Measurements from ENCODE around the gene COG5. TPM values are rescaled to one million over a fixed set of nuclear protein-coding genes. Genes with fewer than 3 reads are reported as not detected.

Gene COG5
- total RNA-seq, 1 donor from 2014 or later = 69.9 TPM

DNA sequence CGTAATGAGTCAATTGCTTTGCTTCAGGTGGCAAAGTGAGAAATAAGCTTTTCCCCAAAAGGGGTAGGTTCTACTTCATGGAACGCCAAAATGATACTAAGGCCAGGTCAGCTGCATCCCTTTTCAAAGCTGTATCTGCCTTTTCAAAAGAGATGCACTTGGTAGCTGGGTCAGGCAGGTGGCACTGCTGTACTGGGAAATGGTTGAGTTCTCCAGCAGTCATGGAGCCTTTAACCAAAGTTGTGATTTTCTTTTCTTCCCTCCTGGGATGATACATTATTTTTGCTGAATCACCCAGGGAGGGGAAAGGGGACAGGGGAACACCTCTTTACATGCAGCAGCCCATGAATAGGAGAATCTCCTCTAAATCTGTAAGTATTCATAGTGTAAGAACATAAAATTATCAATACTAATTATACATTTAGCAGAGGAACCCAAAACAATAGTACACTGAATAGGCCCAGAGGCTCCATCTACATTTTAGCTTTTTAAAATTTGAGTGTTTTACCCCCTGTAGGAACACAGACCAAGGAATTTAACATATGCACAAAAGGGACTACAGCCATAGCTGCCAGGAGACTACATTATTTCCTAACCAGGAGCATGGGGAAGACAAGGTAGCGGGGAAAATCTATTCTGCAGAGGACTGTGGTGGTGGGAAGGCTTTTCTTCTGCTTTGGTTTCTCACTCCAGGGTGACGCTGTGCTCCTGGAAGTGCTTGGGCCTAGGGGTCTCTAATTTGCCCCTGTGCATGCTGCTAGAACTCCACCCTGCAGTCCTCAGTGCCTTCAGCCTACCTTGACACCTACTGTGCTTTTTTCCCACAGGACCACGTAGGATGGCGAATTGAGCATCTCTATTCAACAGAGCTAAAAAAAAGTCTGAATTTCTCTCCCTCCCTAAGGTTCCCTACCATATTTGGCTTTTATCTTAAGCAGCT, 100.3 kb downstream of the COG5 start:
- peak; percentile 78 for DNase-seq (ENCODE audit: low read depth)

DNA sequence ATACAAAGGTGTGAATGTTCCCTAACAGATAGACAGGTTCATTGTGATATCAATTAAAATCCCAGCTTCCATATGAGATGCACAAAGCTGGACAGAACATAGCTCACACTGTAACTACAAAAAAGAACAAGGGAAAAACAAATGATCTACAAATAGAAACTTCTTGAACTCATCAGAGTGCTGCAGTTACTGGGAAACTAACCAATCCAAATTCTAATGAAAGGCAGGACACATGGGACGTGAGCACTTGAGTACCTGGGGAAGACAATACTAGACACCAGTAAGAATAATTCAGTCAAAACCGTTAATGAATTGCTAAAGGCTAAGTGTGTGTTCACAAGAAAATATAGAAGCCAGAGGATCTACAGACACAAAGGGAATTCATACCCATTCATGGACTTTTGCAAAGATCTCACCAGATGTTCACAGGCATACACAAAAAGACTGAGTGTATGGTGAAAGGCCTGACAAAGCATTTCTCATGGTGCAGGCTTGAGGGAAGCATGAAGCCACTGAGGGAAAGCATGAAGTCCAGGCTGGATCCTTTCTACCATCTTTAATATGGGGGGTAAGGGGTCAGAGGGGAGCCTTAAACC, 101.7 kb downstream of the COG5 start:
- no peak for DNase-seq (ENCODE audit: low read depth)

DNA sequence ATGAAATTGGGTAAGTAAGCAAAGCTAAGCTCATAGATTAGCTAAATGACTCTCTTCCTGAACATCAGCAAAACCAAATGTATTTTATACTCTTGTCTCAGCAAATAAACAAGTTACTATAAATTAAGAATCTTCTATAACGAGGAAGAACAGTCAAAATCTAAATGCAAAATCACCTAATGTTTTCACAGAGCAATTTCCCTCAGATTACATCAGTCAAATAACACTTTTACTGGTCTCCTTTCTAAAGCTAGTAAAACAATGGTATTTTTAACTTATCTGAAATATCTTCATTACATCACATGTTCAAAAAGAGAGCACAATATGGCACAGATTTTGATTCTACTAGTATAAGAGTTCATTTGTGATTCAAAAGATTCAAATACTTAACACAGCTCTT, 110.3 kb downstream of the COG5 start:
- no peak for DNase-seq (ENCODE audit: low read depth)

DNA sequence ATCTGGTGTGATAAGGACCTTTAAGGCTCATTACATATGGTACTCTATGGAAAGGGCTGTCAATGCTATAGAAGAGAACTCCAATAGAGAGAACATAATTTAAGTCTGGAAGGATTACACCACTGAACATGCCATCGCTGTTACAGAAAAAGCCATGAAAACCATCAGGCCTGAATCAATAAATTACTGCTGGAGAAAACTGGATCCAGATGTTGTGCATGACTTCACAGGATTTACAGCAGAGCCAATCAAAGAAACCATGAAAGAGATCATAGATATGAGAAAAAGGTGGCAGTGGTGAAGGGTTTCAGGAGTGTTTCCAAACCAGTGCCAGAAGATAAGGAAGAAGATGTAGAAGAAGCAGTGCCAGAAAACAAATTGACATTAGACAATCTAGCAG, 112.8 kb downstream of the COG5 start:
- no peak for DNase-seq (ENCODE audit: low read depth)

DNA sequence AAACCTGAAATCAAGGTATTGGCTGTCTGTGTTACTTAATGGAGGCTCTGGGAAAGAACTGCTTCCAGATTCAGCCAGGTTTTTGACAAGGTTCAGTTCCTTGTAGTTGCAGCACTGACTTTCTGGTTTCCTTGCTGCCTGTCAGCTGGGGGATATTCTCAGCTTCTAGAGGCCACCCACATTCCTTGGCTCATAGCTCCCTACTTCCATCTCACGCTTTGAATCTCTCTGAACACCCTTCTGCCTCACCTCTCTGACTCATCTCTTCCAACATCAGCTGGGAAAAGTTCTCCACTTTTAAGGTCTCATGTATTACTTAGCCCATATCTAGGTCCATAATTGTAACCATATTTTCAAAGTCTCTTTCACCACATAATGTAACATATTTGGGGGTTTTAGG, 116.7 kb downstream of the COG5 start:
- DNase-seq (ENCODE audit: low read depth) = peak; percentile 14

DNA sequence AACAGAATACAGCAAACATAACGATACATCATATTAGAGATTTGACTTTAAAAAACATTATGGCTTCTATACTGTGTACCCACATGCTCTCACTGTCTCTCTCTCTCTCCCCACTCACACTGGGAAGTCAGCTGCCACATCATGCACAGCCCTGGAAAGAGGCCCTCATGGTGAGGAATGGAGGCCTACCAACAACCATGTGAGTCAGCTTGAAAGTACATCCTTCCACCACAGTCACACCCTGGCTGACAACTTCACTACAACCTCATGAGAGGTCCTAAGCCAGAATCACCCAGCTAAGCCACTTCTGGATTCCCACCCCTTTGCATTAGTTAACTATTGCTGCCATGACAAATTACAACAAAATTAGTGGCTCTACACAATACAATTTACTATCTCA, 117.2 kb downstream of the COG5 start:
- peak; percentile 32 for DNase-seq (ENCODE audit: low read depth)

DNA sequence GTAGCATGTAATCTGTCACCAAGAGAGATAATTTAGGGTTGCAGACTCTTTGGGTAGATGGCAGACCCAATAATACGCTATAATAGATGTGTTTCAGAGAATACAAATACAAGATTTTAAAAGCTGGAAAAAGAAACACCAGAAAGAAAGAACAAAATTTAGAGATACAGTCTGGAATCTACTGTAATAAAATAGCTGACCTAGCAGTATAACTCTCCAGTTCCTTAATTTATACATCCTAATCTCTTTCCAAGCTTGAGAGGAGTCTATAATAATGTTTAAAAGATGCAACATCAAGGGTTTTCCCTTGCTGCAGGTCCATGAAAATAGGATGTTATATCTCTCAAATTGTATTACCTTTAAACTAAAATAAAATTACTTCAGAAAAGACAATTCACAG, 121.0 kb downstream of the COG5 start:
- DNase-seq (ENCODE audit: low read depth) = no peak

DNA sequence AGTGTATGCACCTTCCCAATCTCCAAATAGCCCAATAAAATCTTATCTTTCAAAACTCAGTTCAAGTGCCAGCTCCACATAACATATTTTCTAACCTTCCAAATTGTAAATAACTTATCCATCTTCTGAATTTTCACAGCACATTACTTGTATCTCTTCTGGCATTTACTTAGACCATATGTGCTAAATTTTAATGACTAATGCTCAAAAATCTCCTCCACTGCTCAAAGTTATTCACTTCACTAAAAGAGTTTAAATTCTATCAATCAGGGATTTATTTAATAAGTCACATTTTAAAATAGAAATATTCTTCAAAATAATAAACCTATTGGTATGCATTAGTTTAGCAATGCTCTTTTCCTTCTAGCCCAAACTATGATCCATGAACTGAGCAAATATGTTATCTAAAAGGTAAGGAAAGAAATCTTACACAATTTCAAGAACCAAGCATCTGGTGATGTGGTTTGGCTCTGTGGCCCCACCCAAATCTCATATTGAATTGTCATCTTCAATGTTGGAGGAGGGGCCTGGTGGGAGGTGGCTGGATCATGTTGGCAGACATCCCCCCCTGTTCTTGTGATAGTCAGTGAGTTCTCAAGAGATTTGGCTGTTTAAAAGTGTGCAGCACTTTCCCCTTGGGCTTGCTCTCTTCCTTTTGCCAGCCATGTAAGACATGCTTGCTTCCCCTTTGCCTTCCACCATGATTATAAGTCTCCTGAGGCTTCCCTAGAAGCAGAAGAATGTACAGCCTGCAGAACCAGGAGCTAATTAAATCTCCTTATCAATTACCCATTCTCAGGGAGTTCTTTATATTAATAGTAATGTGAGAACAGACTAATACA, 121.9 kb downstream of the COG5 start:
- peak; percentile 15 for DNase-seq (ENCODE audit: low read depth)

DNA sequence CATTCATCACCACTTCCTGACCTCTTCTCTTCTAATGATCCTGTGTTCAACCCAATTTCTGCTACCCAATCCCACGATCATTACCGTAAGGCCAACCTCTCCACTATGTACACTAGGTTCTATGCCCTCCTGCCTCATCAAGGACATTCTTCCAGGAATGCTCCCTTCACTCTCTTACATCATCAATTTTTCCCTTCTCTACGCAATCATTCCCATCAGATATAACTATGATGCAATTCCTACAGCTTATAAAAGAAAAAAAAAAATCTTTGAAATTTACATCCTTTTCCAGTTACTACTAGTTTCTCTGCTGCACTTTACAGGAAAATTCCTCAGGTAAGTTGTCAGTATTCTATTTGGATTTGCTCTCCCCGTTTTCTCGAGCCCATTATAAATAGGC, 124.7 kb downstream of the COG5 start:
- no peak for DNase-seq (ENCODE audit: low read depth)

DNA sequence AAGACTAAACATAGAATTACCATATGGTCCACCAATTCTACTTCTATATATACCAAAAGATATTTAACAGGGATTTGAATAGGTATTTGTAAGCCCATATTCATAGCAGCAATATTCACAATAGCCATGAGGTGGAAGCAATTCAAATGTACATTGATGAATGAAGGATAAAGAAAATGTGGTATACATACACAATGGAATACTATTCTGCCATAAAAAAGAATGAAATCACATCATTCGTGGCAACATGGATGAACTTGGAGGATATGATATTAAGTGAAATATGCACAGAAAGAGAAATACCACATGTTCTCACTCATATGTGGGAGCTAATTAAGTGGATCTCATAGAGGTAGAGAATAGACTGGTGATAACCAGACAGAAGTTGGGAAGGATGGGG, 128.0 kb downstream of the COG5 start:
- DNase-seq (ENCODE audit: low read depth) = no peak

DNA sequence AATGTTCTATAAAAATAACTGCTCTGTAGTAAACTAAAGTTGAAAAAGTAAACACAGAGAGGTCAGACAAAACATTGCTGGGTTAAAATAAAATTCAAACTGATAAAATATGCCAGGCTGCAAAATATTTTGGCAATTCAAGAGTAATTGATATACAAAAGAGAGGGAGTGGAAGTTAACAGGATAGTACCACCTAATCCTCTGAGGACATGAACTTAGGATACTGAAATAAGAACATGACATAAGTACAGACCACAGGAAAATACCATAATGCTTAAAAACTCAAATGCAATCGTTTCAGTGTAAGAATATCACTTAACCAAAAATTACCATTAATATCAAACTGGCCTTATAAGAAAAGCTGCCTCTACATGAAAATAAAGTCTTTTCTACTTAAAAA, 131.5 kb downstream of the COG5 start:
- peak; percentile 12 for DNase-seq (ENCODE audit: low read depth)

DNA sequence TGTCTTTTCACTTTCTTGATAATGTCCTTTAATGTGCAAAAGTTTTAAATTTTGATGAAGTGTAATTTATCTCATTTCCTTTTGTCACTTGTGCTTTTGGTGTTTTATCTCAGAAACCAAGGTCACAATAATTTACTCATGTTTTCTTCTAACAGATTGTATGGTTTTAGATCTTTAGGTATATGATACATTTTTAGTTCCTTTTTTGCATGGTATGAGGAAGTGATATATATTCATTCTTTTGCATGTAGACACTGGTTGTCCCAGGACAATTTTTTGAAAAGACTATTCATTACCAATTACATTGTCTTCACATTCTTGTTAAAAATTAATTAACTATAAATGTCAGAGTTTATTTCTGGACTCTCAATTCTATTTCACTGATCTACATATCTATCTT, 133.7 kb downstream of the COG5 start:
- no peak for DNase-seq (ENCODE audit: low read depth)

DNA sequence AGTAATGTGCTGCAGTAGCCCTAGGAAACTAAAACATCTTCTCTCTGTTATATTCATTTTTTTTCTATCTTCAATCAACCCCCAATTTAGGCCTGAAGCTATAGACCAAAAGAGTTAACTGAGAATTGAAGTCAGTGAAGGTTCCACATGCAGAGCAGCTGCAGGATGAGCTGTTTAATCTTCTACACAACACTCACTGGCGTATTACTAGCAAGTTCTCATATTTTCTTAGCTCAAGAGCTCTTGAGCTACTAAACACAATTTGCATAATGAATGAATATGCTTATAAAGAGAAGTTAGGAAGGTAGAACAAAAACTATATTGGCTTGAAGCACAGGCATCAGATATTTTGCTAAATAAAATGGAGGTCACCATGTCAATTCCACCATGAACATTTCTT, 135.1 kb downstream of the COG5 start:
- DNase-seq (ENCODE audit: low read depth) = no peak

DNA sequence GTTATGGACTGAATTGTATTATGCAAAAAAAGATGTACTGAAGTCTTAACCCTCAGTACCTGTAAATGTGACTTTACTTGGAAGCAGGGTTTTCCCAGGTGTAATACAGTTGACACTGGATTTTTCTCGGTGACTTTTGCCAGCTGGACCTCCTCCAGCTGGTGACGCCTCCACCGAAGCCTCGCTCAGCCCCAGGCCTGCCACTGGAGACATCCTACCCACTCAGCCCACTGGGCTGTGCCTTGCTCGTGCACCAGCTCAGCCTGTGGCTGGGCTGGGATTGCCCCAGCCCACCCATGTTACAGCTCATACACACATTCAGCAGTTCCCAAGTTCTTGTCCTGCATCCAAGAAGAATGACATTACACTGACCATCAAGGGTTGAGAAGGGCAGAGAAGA, 136.3 kb downstream of the COG5 start:
- no peak for DNase-seq (ENCODE audit: low read depth)

DNA sequence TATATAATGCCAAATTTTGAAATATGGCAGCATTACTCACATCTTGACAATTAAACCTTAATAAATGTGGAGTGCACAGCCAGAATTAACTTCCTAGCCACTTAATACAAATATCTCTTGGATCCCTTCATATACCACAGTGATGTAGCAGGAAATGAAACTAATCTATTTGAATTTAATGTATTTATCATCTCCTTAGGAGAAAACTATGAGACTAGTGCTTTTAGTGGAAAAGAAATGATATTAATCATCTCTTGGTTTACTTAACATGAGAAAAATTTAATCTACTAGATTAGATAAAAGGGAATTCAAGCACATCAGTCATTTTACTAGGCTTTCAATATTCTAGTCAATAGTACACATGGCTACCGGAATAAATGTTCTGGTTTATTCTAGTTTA, 149.5 kb downstream of the COG5 start:
- DNase-seq (ENCODE audit: low read depth) = no peak

DNA sequence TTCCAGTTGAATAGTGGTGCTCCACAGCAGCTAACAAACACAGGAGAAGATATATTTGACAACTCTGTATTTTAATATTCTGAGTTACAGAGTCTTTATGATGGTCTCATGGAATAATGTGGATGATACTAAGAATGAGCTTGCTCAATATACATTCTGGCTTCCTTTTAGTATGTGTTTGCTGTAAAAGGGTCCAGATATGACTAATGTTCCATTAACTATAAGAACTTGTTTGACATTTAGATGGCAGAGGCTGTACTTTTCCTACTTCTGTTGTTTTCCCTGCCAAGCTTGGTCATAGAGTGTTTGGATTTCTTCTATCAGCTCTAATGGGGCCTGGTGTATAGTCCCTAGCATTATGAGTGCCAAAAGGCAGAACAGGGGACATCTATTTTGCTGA, 155.4 kb downstream of the COG5 start:
- no peak for DNase-seq (ENCODE audit: low read depth)

DNA sequence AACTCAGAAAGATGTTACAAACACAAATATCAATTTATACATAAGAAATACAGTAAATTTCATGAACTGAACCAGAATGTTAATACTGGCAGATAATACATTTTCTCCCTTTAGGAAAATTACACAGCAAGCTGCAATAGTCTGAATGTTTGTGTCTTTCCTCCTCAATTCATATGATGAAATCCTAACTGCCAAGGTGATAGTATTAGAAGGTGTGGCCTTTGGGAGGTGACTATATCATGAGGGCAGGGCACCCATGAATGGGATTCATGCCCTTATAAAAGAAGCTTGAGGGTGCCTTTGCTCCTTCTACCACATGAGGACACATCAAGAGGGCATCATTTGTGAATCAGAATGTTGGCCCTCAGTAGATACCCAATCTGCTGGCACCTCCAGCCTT, 158.2 kb downstream of the COG5 start:
- DNase-seq (ENCODE audit: low read depth) = no peak

DNA sequence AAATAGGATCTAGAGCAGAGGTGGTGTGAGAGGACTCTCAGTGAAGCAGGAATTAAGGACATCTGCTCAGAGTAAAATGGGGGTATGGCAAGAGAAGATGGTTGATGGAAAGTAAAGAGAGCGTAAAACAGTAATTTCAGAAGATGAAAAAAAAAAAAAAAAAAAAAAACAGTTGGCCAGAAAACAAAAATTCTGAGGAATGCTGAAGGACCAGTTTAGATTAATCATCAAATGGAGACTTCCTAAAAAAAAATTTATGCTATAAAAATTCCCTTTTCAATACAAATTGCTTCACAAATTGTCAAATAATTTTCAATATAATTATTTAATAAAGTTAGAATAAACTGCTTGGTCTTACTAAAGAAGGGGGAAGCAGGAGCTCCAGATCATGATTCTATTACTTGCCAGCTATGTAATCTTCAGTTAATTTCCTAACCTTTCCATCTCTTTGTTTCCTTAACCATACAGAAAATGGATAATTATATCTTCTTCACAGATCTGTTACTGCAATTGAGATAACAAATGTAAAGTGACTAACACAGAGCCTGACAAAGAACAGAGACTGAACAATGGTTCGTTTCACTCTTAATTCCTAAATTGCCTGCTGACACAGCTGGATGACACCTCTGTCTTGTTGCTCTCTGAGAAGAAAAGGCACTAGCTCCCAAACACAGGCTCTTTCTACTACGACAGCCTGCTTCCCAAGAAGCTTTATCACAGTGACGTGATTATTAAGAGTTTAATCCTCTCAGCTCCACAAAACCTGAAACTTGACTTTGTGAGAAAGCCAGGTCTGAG, 158.8 kb downstream of the COG5 start:
- DNase-seq (ENCODE audit: low read depth) = no peak

DNA sequence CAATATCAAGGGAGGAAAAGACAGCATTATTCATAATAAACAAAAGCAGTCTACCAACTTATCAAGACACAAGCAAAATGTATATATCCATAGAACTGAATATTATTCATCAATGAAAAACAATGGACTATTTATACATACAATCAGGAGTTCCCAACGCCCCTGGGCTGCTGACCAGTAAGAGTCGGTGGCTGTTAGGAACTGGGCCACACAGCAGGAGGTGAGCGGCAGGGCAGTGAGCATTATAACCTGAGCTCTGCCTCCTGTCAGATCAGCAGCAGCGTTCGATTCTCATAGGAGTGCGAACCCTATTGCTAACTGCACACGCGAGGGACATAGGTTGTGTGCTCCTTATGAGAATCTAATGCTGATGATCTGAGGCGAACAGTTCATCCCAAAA, 165.6 kb downstream of the COG5 start:
- no peak for DNase-seq (ENCODE audit: low read depth)

DNA sequence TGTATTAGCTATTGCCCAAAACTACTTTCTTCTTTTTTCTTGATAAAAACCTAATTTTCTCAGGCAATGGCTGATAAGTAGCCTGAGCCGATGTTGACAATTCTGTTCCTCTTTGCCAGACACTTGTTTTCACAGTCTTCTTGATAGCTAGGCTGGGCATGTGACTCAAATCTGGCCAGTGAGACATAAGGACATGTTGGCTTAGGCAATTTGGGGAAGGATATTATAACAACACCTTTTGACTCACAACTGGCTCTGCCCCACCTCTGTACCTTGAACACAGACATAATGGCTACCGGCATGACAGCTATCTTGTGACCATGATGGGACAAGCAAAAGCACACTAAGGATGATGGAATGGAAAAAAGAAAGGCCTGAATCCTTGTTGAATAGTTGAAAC, 166.7 kb downstream of the COG5 start:
- no peak for DNase-seq (ENCODE audit: low read depth)

DNA sequence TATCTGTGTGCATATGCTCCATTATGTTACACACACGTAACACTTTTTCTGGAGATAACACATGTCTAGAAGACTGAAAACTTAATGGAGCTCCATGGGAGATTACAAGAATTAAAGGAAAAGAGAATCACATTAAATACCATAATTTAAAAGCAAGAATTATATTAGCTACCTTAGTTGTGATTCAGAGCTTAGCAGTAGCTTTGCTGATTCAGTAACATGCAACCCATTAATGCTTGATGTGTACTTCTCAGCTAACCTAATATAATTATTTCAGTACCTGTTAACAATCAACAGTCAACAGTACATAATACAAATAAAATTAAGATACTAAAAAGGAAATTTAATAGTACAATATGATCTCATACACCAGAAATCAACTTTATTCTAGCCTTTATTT, 167.6 kb downstream of the COG5 start:
- no peak for DNase-seq (ENCODE audit: low read depth)

Measured in myocyte (in vitro differentiated cells).